Glutamatergic neuron (in vitro differentiated cells): ENCODE results near the gene AFF3. TPM values are rescaled to one million over a fixed set of nuclear protein-coding genes. Genes with fewer than 3 reads are reported as not detected.
A peak's percentile ranks its signal among the peaks of the same experiment; 100 is the strongest.

ENCODE experiments used
- DNase-seq: peaks from one replicate; pipeline ENCODE4 v3.0.0; 2022
- H3K27ac Mint-ChIP-seq: one replicate; pipeline ENCODE4 v1.8.0; 2020; ENCODE audit warnings: mild to moderate bottlenecking, mixed read lengths, inconsistent platforms; ENCODE audit not compliant: unreplicated experiment
- H3K27me3 Mint-ChIP-seq: one replicate; pipeline ENCODE4 v1.8.0; 2020; ENCODE audit warnings: mild to moderate bottlenecking, moderate library complexity, mixed read lengths, inconsistent platforms; ENCODE audit not compliant: unreplicated experiment
- H3K36me3 Mint-ChIP-seq: one replicate; pipeline ENCODE4 v1.8.0; 2020; ENCODE audit warnings: mild to moderate bottlenecking, mixed read lengths, inconsistent platforms; ENCODE audit not compliant: unreplicated experiment
- H3K4me1 Mint-ChIP-seq: one replicate; pipeline ENCODE4 v1.8.0; 2020; ENCODE audit warnings: mild to moderate bottlenecking, low read depth, mixed read lengths, inconsistent platforms; ENCODE audit not compliant: unreplicated experiment
- H3K4me3 Mint-ChIP-seq: one replicate; pipeline ENCODE4 v1.8.0; 2020; ENCODE audit warnings: mild to moderate bottlenecking, mixed read lengths, inconsistent platforms; ENCODE audit not compliant: unreplicated experiment
- H3K9me3 Mint-ChIP-seq: one replicate; pipeline ENCODE4 v1.8.0; 2020; ENCODE audit warnings: mild to moderate bottlenecking, moderate library complexity, mixed read lengths, inconsistent platforms; ENCODE audit not compliant: unreplicated experiment
- CTCF ChIP-seq: fragments of 200-600 bp; sonication (generic); IDR thresholded peaks from one replicate; pipeline ENCODE4 v1.5.0; 2021; ENCODE audit not compliant: partially characterized antibody, unreplicated experiment
- total RNA-seq: library from RNA; stranded (reverse); fragmentation: NEBNext Ultra II Directional; extraction: Animal tissue kit (Norgen Biotek cat#: 25700); gene quantifications from one replicate; pipeline ENCODE4 v1.2.1, GENCODE V29; 2021; ENCODE audit not compliant: unreplicated experiment

AFF3 gene
- total RNA-seq, 1 donor from 2014 or later, result 125 TPM

DNA sequence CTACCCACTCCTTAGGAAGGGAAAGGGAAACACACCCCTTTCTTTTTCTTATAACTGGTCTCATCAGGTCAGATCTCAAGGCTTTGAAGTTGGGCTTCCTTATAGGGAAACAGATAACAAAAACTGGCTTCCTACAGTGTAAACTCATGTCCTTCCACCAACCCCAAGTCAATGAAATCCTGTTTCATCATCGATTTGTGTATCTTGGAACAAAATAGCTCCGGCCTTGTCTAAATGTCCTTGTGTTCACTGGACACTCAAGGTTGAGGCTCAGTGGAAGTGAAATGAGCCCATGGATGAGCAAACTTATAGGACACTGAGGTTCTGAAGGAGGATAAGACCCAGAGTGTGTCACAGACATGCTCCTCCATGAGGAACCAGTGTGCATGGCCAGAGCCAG lies 496.4 kb downstream of the AFF3 start:
- TF ChIP-seq CTCF, result no peak
- Mint-ChIP-seq H3K9me3 (peaks cover 4% of the 10 kb centered on the region), H3K36me3 (peaks cover 19% of the 10 kb centered on the region), H3K4me3 (no peak overlapping the region), H3K4me1 (peaks cover 9% of the 10 kb centered on the region), H3K27ac (no peak overlapping the region), H3K27me3 (peaks cover 7% of the 10 kb centered on the region)
- DNase-seq, result no peak

DNA sequence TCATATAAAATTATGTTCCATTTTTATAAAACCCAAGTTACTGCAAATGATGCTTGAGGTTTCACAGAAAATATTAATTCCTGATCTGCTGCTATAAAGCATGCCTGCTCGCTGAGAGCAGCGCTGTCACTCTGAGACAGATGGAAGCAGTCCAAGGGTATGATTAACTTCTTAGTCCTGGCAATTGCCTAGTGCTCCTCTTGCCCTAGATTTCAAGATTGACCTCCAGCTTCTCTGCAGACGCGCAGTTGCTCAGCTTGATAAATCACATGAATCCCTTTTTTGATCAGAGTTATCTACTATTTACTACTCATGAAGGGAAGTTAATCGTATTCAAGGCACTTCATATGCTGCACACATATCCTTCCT lies 498.0 kb downstream of the AFF3 start:
- H3K36me3 Mint-ChIP-seq, result peaks cover 19% of the 10 kb centered on the region
- DNase-seq, result no peak

DNA sequence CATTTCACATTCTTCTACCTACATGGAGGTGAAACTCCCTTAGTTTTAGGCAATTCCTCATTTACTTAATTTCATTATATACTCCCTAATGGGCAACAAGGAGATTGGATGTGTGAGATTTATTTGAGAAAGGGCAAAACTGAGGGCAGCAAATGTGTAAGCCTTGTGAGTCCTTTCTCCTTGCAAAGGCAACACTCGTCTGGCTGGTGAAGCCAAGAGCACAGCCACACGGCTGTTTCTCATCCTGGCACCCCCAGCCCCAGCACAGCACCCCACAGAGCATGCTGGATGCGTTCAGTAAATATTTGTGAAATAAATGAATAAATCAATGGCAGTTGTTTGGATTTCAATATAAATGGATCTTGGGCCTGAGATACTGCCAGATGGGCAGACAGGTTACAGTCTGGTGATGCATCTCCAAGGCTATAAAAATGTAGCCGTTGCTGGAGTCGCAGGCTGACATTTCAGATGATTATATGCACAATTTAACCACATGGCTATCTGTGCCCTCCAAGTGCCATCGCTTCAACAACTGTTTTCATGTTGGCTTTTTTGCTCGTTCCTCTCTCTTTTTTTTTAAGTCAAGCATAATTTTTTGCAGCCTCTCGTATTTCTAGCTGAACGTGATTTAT lies 498.5 kb downstream of the AFF3 start:
- H3K4me3 Mint-ChIP-seq, result no peak overlapping the region

More for the DNA sequence above, 498.0 kb downstream of the AFF3 start:
- Mint-ChIP-seq H3K9me3 (peaks cover 5% of the 10 kb centered on the region), H3K4me1 (peaks cover 9% of the 10 kb centered on the region), H3K4me3 (peak overlapping the region; percentile 1), H3K27me3 (peaks cover 7% of the 10 kb centered on the region), H3K27ac (peak overlapping the region; percentile 45)
- TF ChIP-seq CTCF, result no peak

DNA sequence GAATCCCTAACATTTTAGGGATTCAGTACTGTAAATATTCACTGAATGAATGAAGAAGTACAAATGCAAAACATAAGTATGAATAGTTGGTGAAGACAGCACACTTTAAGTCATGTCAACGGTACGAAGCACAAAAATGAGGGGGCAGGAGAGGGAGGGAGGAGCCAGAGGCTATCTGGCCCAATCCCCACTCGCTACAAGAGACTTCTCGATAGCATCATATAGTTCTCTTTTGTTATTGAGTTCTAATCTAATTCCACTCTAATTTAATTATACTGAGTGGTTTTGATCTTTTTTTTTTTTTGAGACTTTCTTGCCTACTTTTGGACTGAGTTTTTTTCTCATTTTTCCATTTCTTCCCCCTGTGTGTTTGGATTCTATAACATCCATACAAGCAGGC lies 500.4 kb downstream of the AFF3 start:
- peaks cover 7% of the 10 kb centered on the region for H3K9me3 Mint-ChIP-seq
- H3K27me3 Mint-ChIP-seq, result peaks cover 3% of the 10 kb centered on the region
- H3K4me3 Mint-ChIP-seq, result no peak overlapping the region

More for the DNA sequence above, 498.5 kb downstream of the AFF3 start:
- DNase-seq, result no peak
- no peak for TF ChIP-seq CTCF
- peaks cover 7% of the 10 kb centered on the region for H3K27me3 Mint-ChIP-seq
- H3K4me1 Mint-ChIP-seq, result peaks cover 11% of the 10 kb centered on the region
- peaks cover 5% of the 10 kb centered on the region for H3K9me3 Mint-ChIP-seq
- no peak overlapping the region for H3K27ac Mint-ChIP-seq
- H3K36me3 Mint-ChIP-seq, result peaks cover 19% of the 10 kb centered on the region

More for the DNA sequence above, 500.4 kb downstream of the AFF3 start:
- TF ChIP-seq CTCF, result no peak
- Mint-ChIP-seq H3K27ac (no peak overlapping the region), H3K4me1 (peaks cover 19% of the 10 kb centered on the region), H3K36me3 (peaks cover 14% of the 10 kb centered on the region)
- DNase-seq, result no peak
